ENCODE data around the gene B3GNT4.

GRCh38 chr12:122174155-122174845 lies 29.2 kb upstream of the B3GNT4 start, which contains the start of gene IL31:
- TF ChIP-seq, protein P1, sequence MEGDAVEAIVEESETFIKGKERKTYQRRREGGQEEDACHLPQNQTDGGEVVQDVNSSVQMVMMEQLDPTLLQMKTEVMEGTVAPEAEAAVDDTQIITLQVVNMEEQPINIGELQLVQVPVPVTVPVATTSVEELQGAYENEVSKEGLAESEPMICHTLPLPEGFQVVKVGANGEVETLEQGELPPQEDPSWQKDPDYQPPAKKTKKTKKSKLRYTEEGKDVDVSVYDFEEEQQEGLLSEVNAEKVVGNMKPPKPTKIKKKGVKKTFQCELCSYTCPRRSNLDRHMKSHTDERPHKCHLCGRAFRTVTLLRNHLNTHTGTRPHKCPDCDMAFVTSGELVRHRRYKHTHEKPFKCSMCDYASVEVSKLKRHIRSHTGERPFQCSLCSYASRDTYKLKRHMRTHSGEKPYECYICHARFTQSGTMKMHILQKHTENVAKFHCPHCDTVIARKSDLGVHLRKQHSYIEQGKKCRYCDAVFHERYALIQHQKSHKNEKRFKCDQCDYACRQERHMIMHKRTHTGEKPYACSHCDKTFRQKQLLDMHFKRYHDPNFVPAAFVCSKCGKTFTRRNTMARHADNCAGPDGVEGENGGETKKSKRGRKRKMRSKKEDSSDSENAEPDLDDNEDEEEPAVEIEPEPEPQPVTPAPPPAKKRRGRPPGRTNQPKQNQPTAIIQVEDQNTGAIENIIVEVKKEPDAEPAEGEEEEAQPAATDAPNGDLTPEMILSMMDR (IDR thresholded peaks at IDR 0.05; ENCODE audit: insufficient read depth, low read length, poor library complexity, severe bottlenecking), result no peak
- TF ChIP-seq EZH2phosphoT487 (conservative IDR thresholded peaks at IDR 0.05; ENCODE audit: low read length), result no peak
